GM21526 (cell line): ENCODE data around the gene SUB1.
"Not testable (repeated sequence)": the region's sequence is repeated elsewhere in the genome, so short reads cannot be mapped to it uniquely, and the experiment has no call there.

ENCODE experiments used
- ATAC-seq: cut with Tn5 transposase; IDR thresholded peaks from one replicate; pipeline ENCODE4 v1.9.1; 2021; ENCODE audit warnings: moderate library complexity; ENCODE audit not compliant: unreplicated experiment, low FRiP score

SUB1 gene

GRCh38 chr5:32585446-32586275 lies at the start of gene SUB1:
TSS of gene SUB1 (plus strand) at chr5:32585557. CDS start at chr5:32588513, 2,956 bp downstream.
- ATAC-seq = peak; percentile 37

- no peak for ATAC-seq
These were observed 49.1 kb upstream of the SUB1 start for GRCh38 chr5:32536246-32536645.

- ATAC-seq = peak; percentile 19
These were observed 47.8 kb upstream of the SUB1 start for GRCh38 chr5:32537437-32538029.

GRCh38 chr5:32538031-32538547 lies 47.3 kb upstream of the SUB1 start:
- ATAC-seq = peak; percentile 71

- no peak for ATAC-seq
These were observed 45.1 kb upstream of the SUB1 start for GRCh38 chr5:32539981-32540845.

GRCh38 chr5:32541241-32541640 lies 44.1 kb upstream of the SUB1 start:
- ATAC-seq = no peak

- peak; percentile 58 for ATAC-seq
These were observed 42.9 kb upstream of the SUB1 start for GRCh38 chr5:32542216-32543059.

GRCh38 chr5:32543291-32543690 lies 42.1 kb upstream of the SUB1 start:
- no peak for ATAC-seq

GRCh38 chr5:32545102-32545800 lies 40.1 kb upstream of the SUB1 start:
- no peak for ATAC-seq

- no peak for ATAC-seq
These were observed 34.2 kb upstream of the SUB1 start for GRCh38 chr5:32551194-32551593.

GRCh38 chr5:32551865-32552264 lies 33.5 kb upstream of the SUB1 start:
- no peak for ATAC-seq

GRCh38 chr5:32552491-32552890 lies 32.9 kb upstream of the SUB1 start:
- not testable (repeated sequence) for ATAC-seq

- no peak for ATAC-seq
These were observed 32.4 kb upstream of the SUB1 start for GRCh38 chr5:32552936-32553335.

GRCh38 chr5:32554181-32554780 lies 31.1 kb upstream of the SUB1 start:
- not testable (repeated sequence) for ATAC-seq

GRCh38 chr5:32556543-32556942 lies 28.8 kb upstream of the SUB1 start:
- not testable (repeated sequence) for ATAC-seq

- ATAC-seq = no peak
These were observed 25.9 kb upstream of the SUB1 start for GRCh38 chr5:32559411-32559810.

- ATAC-seq = no peak
These were observed 25.4 kb upstream of the SUB1 start for GRCh38 chr5:32559921-32560320.

GRCh38 chr5:32562056-32562455 lies 23.3 kb upstream of the SUB1 start:
- no peak for ATAC-seq

GRCh38 chr5:32562843-32563242 lies 22.5 kb upstream of the SUB1 start:
- ATAC-seq = no peak
